ENCODE data around the gene SPECC1. TPM values are rescaled to one million over a fixed set of nuclear protein-coding genes. Genes with fewer than 3 reads are reported as not detected.

The SPECC1 gene
- total RNA-seq, 1 experiment from 2014 or later: 43.5 TPM

- no peaks in the 10 kb centered on the region for H3K9me3 ChIP-seq (ENCODE audit: control insufficient read depth in 1 of 2, insufficient read depth in 1 of 2, low read depth in 1 of 2, low read length in 2 of 2)
- H3K4me3 ChIP-seq (replicated peaks in 1 of 2; ENCODE audit: low read depth in 1 of 2, low read length in 2 of 2): no peak overlapping the region
- H3K9me2 ChIP-seq (ENCODE audit: insufficient read depth): no peaks in the 10 kb centered on the region; the same call in 1 of the 2 replicates
- no peaks in the 10 kb centered on the region for H3K27me3 ChIP-seq (ENCODE audit: insufficient read depth, low read length)
- CTCF ChIA-PET: no interaction called here
- no peaks in the 10 kb centered on the region for H3K4me1 ChIP-seq (ENCODE audit: control insufficient read depth in 1 of 2, insufficient read depth in 2 of 2, low read length in 2 of 2)
- RAD21 ChIA-PET (ENCODE audit: low non-redundant PET in 1 of 2, low total read pairs in 2 of 2, uncharacterized antibody in 2 of 2, unreplicated experiment in 2 of 2): no interaction called here
- no peaks in the 10 kb centered on the region for H4K20me1 ChIP-seq (ENCODE audit: insufficient read depth)
- no peaks in the 10 kb centered on the region for H3K36me3 ChIP-seq (ENCODE audit: control insufficient read depth in 1 of 2, insufficient read depth in 2 of 2, low read length in 2 of 2)
- intact Hi-C loops (cut with micrococcal nuclease): no loop called here
- TF ChIP-seq FOSL1 (IDR thresholded peaks at IDR 0.05; ENCODE audit: low read depth) (no peak), EGR1 (IDR thresholded peaks at IDR 0.05; ENCODE audit: low read depth) (no peak), EZH2phosphoT487 (IDR thresholded peaks at IDR 0.05; ENCODE audit: borderline replicate concordance) (no peak), POLR2A (IDR thresholded peaks at IDR 0.05; ENCODE audit: borderline replicate concordance, extremely low read depth, insufficient read depth, insufficient read length) (no peak), SP1 (IDR thresholded peaks at IDR 0.05; ENCODE audit: low read depth) (no peak), JUND (IDR thresholded peaks at IDR 0.05) (no peak), SIN3A (IDR thresholded peaks at IDR 0.05; ENCODE audit: low read depth) (no peak), ZBTB33 (IDR thresholded peaks at IDR 0.05; ENCODE audit: extremely low read depth, insufficient replicate concordance, low read length) (no peak)
- ATAC-seq (no peak), DNase-seq (ENCODE audit: low read depth, low spot score) (no peak)
- no peak overlapping the region for H3K27ac ChIP-seq (ENCODE audit: low read depth, low read length)
- H3K4me2 ChIP-seq (ENCODE audit: low read length): no peak overlapping the region
- H2AFZ ChIP-seq (ENCODE audit: low read depth, low read length, poor library complexity, severe bottlenecking): no peak overlapping the region
- POLR2A ChIA-PET: no interaction called here
- H3K79me2 ChIP-seq (ENCODE audit: insufficient read depth, low read length): no peaks in the 10 kb centered on the region
- H3K9ac ChIP-seq (ENCODE audit: low read length): no peak overlapping the region
- BruUV-seq (replicated peaks): no TSS peak
These were observed 62.9 kb downstream of the SPECC1 start for GRCh38 chr17:20071824-20072691.

- CTCF ChIA-PET: no interaction called here
These were observed 63.5 kb downstream of the SPECC1 start for GRCh38 chr17:20072692-20072992.

More at GRCh38 chr17:20072692-20072992, 63.5 kb downstream of the SPECC1 start:
- Histone ChIP-seq H3K4me3 (replicated peaks in 1 of 2; ENCODE audit: low read depth in 1 of 2, low read length in 2 of 2) (no peak overlapping the region), H3K4me2 (ENCODE audit: low read length) (no peak overlapping the region), H4K20me1 (ENCODE audit: insufficient read depth) (no peaks in the 10 kb centered on the region), H3K9me2 (ENCODE audit: insufficient read depth) (no peaks in the 10 kb centered on the region; the same call in 1 of the 2 replicates), H3K9ac (ENCODE audit: low read length) (no peak overlapping the region), H3K9me3 (ENCODE audit: control insufficient read depth in 1 of 2, insufficient read depth in 1 of 2, low read depth in 1 of 2, low read length in 2 of 2) (no peaks in the 10 kb centered on the region), H3K79me2 (ENCODE audit: insufficient read depth, low read length) (no peaks in the 10 kb centered on the region), H3K27me3 (ENCODE audit: insufficient read depth, low read length) (no peaks in the 10 kb centered on the region), H2AFZ (ENCODE audit: low read depth, low read length, poor library complexity, severe bottlenecking) (no peak overlapping the region), H3K27ac (ENCODE audit: low read depth, low read length) (no peak overlapping the region), H3K36me3 (ENCODE audit: control insufficient read depth in 1 of 2, insufficient read depth in 2 of 2, low read length in 2 of 2) (no peaks in the 10 kb centered on the region), H3K4me1 (ENCODE audit: control insufficient read depth in 1 of 2, insufficient read depth in 2 of 2, low read length in 2 of 2) (no peaks in the 10 kb centered on the region)
- ChIA-PET POLR2A (no interaction called here), RAD21 (ENCODE audit: low non-redundant PET in 1 of 2, low total read pairs in 2 of 2, uncharacterized antibody in 2 of 2, unreplicated experiment in 2 of 2) (no interaction called here)
- BruUV-seq (replicated peaks): no TSS peak
- TF ChIP-seq CTCF (IDR thresholded peaks at IDR 0.05 in 2 of 3, conservative IDR thresholded peaks at IDR 0.05 in 1 of 3; ENCODE audit: borderline replicate concordance in 1 of 3, insufficient read depth in 1 of 3, low read depth in 2 of 3, low read length in 2 of 3) (no peak), JUND (IDR thresholded peaks at IDR 0.05) (no peak)
- no peak for ATAC-seq
- DNase-seq (ENCODE audit: low read depth, low spot score): no peak
- intact Hi-C loops (cut with micrococcal nuclease): no loop called here

All from HCT116 (cell line).